Body of pancreas (tissue), 4 donors: ENCODE data around the gene WDR11. TPM values are rescaled to one million over a fixed set of nuclear protein-coding genes. Genes with fewer than 3 reads are reported as not detected.

Source experiments
- ATAC-seq: fragments of 150-250 bp; one replicate; pipeline ENCODE4 v1.9.1; 2016
- DNase-seq, 4 donors: peaks; one replicate each; pipeline ENCODE4 v3.0.0-alpha.2; 2019
- H3K27ac ChIP-seq, 4 donors: fragments of 200-600 bp; sonication (generic); 1 replicate in 3 of 4; 2 replicates in 1 of 4; pipeline versions ENCODE4 v1.5.1 to v1.6.1; 2016 to 2019; ENCODE audit warnings: mild to moderate bottlenecking in 1 of 4, mixed read lengths in 1 of 4, moderate library complexity in 1 of 4
- H3K27me3 ChIP-seq, 2 donors: fragments of 200-600 bp; sonication (generic); one replicate each; pipeline ENCODE4 v1.6.0; 2016; ENCODE audit warnings: mild to moderate bottlenecking in 1 of 2
- H3K36me3 ChIP-seq, 2 donors: fragments of 200-600 bp; sonication (generic); replicated peaks in 1 of 2; 2 replicates each; pipeline ENCODE4 v1.5.1; 2016; ENCODE audit warnings: low read depth in 2 of 2; ENCODE audit not compliant: insufficient read depth in 1 of 2
- H3K4me1 ChIP-seq: fragments of 200-600 bp; sonication (generic); one replicate; pipeline ENCODE4 v1.6.0; 2016
- H3K4me3 ChIP-seq, 2 donors: fragments of 200-600 bp; sonication (generic); 1 replicate in 1 of 2; 2 replicates in 1 of 2; pipeline ENCODE4 v1.5.1; 2016 to 2019
- H3K9me3 ChIP-seq, 3 donors: fragments of 200-600 bp; sonication (generic); 1 replicate in 2 of 3; 2 replicates in 1 of 3; pipeline ENCODE4 v1.5.1; 2016
- CTCF ChIP-seq, 7 experiments: fragments of 450-650 bp in 4 of 7; fragments of 200-600 bp in 3 of 7; sonication (generic) in 3 of 7; IDR thresholded peaks; one replicate each; pipeline ENCODE4 v1.5.1; 2016 to 2019; ENCODE audit warnings: antibody characterized with exemption in 7 of 7
- POLR2A ChIP-seq, 3 donors: fragments of 450-650 bp; IDR thresholded peaks; one replicate each; pipeline ENCODE4 v1.6.1; 2016; ENCODE audit warnings: antibody characterized with exemption in 3 of 3, mild to moderate bottlenecking in 2 of 3
- WGBS, 2 donors: methylation state at CpG; one replicate each; pipeline ENCODE4 v1.1.5; 2017; 5-methylcytosine and 5-hydroxymethylcytosine counted together
- intact Hi-C: fragments of 100-400 bp; cut with DNase I; formaldehyde crosslinking; loops from one replicate; pipeline ENCODE4 v1.15.1; 2023
- total RNA-seq, 2 donors: library from RNA; depleted of rRNA; stranded (reverse); fragments of >200 nt; gene quantifications; one replicate each; pipeline ENCODE4 v1.1.0, GENCODE V29; 2016

The WDR11 gene
- total RNA-seq, 2 donors from 2014 or later = 24.7 to 43.3 TPM

GRCh38 chr10:120941501-120941900 lies 90.3 kb downstream of the WDR11 start:
- 61 to 76% methylated on average over 1 to 5 of the region's 5 CpGs for WGBS, 2 donors
- intact Hi-C loops = loop anchor here (5.0 kb wide), 1 partner anchor 791 kb away; no protein-coding TSS in a partner anchor
- peaks cover 10% of the 10 kb centered on the region for H3K4me1 ChIP-seq
- H3K36me3 ChIP-seq = no peaks in the 10 kb centered on the region
- H3K27ac ChIP-seq = no peak overlapping the region
- no peaks in the 10 kb centered on the region for H3K9me3 ChIP-seq
- H3K27me3 ChIP-seq = no peaks in the 10 kb centered on the region
- no peak for ATAC-seq
- no peak for DNase-seq
- H3K4me3 ChIP-seq = no peak overlapping the region
- no peak for TF ChIP-seq CTCF (IDR thresholded peaks at IDR 0.05)
- TF ChIP-seq POLR2A (IDR thresholded peaks at IDR 0.05) = no peak

- Histone ChIP-seq H3K27ac (no peak overlapping the region), H3K27me3 (no peaks in the 10 kb centered on the region), H3K36me3 (no peaks in the 10 kb centered on the region), H3K4me1 (peaks cover 10% of the 10 kb centered on the region), H3K4me3 (no peak overlapping the region), H3K9me3 (no peaks in the 10 kb centered on the region)
- TF ChIP-seq CTCF (IDR thresholded peaks at IDR 0.05) (peak; percentile 73 to 92 (median 90)), POLR2A (IDR thresholded peaks at IDR 0.05) (no peak)
- 14 to 16% methylated on average over 23 of the region's 23 CpGs for WGBS, 2 donors
- intact Hi-C loops = loop anchor here (5.0 kb wide), 1 partner anchor 789 kb away; no protein-coding TSS in a partner anchor
- ATAC-seq (peak; percentile 78), DNase-seq (peak; percentile 75 to 81 (median 78))
Observed at GRCh38 chr10:120942806-120943413, 91.7 kb downstream of the WDR11 start.

- Histone ChIP-seq H3K9me3 (no peaks in the 10 kb centered on the region), H3K27me3 (no peaks in the 10 kb centered on the region), H3K27ac (no peak overlapping the region), H3K4me3 (no peak overlapping the region), H3K36me3 (no peaks in the 10 kb centered on the region), H3K4me1 (peaks cover 10% of the 10 kb centered on the region)
- DNase-seq (no peak), ATAC-seq (no peak)
- no peak for TF ChIP-seq CTCF (IDR thresholded peaks at IDR 0.05)
- intact Hi-C loops = loop anchor here (5.0 kb wide), 1 partner anchor 789 kb away; no protein-coding TSS in a partner anchor
- WGBS, 2 donors = 70 to 84% methylated on average over 6 of the region's 6 CpGs
Observed at GRCh38 chr10:120943542-120943941, 92.4 kb downstream of the WDR11 start.

GRCh38 chr10:120944586-120945125 lies 93.5 kb downstream of the WDR11 start:
- TF ChIP-seq POLR2A (IDR thresholded peaks at IDR 0.05) (no peak), CTCF (IDR thresholded peaks at IDR 0.05) (no peak)
- 90 to 95% methylated on average over 4 of the region's 4 CpGs for WGBS, 2 donors
- no peak for ATAC-seq

More at GRCh38 chr10:120944586-120945125, 93.5 kb downstream of the WDR11 start:
- DNase-seq = no peak
- H3K27ac ChIP-seq = peak overlapping the region in 1 of 4 donors; percentile 58
- H3K4me1 ChIP-seq = peaks cover 20% of the 10 kb centered on the region
- H3K4me3 ChIP-seq = no peak overlapping the region
- no peaks in the 10 kb centered on the region for H3K27me3 ChIP-seq
- no peaks in the 10 kb centered on the region for H3K36me3 ChIP-seq
- H3K9me3 ChIP-seq = no peaks in the 10 kb centered on the region
- intact Hi-C loops = loop anchor here (5.0 kb wide), 1 partner anchor 788 kb away; no protein-coding TSS in a partner anchor
